ENCODE measurements around the gene ARID3B.

DNA sequence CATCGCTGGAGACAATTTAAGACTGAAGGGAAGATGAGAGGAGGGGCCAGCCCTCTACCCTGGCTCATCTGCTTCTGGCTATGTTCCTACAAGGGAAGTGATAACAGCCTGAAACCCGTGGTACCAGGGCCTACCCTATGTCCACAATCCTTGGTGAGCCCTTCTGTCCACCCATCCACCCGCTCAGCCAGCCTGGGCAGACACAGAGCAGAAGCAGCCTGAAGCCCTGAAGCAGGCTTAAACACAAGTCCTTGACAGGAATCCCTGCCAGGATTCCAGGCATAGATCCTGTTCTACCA lies 90.0 kb downstream of the ARID3B start:
- TF ChIP-seq, protein P1, sequence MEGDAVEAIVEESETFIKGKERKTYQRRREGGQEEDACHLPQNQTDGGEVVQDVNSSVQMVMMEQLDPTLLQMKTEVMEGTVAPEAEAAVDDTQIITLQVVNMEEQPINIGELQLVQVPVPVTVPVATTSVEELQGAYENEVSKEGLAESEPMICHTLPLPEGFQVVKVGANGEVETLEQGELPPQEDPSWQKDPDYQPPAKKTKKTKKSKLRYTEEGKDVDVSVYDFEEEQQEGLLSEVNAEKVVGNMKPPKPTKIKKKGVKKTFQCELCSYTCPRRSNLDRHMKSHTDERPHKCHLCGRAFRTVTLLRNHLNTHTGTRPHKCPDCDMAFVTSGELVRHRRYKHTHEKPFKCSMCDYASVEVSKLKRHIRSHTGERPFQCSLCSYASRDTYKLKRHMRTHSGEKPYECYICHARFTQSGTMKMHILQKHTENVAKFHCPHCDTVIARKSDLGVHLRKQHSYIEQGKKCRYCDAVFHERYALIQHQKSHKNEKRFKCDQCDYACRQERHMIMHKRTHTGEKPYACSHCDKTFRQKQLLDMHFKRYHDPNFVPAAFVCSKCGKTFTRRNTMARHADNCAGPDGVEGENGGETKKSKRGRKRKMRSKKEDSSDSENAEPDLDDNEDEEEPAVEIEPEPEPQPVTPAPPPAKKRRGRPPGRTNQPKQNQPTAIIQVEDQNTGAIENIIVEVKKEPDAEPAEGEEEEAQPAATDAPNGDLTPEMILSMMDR (IDR thresholded peaks at IDR 0.05) = no peak
- no peak for TF ChIP-seq POLR2A (IDR thresholded peaks at IDR 0.05)
- no peak for TF ChIP-seq EP300 (IDR thresholded peaks at IDR 0.05)

All from tibial nerve (tissue), 4 donors.